Bronchial epithelial cell (primary cell): ENCODE results near the gene ZNF2. TPM values are rescaled to one million over a fixed set of nuclear protein-coding genes. Genes with fewer than 3 reads are reported as not detected.

ENCODE experiments used
- DNase-seq: peaks from one replicate; pipeline ENCODE4 v3.0.0-alpha.2; 2010; ENCODE audit warnings: low read depth
- FAIRE-seq: peaks from 2 replicates; lab custom pipeline; 2011; peaks lifted over from hg19 to GRCh38; lab: Jason Lieb, UNC
- H3K27me3 ChIP-seq: 2 replicates; pipeline ENCODE4 v1.5.1; 2011; ENCODE audit warnings: low read length; ENCODE audit not compliant: control insufficient read depth, insufficient read depth
- H3K36me3 ChIP-seq: 2 replicates; pipeline ENCODE4 v1.5.1; 2011; ENCODE audit warnings: low read length; ENCODE audit not compliant: control insufficient read depth, insufficient read depth
- H3K4me3 ChIP-seq: 2 replicates; pipeline ENCODE4 v1.5.1; 2011; ENCODE audit warnings: mild to moderate bottlenecking, low read depth, low read length, control low read depth
- total RNA-seq: library from RNA; depleted of rRNA; stranded (reverse); fragments of >200 nt; gene quantifications from 2 replicates; pipeline ENCODE4 v1.2.1, GENCODE V29; 2014
- TF ChIP-seq, protein P1 (sequence below): IDR thresholded peaks from 2 replicates; pipeline ENCODE4 v1.5.1; 2011; ENCODE audit warnings: mild to moderate bottlenecking, moderate library complexity, low read length, control low read depth, inconsistent platforms; ENCODE audit not compliant: insufficient read depth, severe bottlenecking

Gene ZNF2
- 7.4 and 8.8 TPM in 2 replicates for total RNA-seq

DNA sequence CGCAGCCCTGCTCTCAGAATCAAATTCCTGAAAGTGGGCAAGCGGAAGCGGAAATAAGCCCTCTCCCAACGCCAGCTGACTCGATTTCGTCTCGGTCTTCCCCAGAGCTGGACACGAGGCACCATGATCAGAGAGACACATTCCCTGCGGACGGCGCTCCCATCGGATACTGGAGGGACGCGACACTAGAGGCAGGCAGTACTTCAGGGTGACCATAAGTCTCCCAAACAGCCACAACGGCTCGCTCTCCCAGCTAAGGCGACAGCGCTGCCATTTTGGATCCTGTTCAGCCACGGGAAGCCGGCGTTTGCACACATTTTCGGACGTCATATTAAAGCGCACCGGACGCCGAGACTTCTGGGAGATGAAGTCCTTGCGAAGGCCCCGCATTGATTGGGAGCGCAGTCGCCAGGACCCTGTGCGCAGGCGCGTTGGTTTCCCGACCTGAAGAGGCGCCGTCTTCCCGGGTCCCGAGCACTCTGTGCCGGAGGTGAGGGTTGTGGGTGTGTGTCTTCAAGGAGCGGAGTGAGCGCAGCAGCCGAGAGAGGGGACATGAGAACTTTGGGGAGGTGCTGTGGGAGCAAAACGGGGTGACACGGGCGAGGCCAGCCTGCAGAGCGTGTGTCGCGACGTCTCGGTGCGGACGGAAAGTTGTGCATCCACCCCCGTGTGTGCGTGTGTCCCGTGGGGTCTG is at the start of gene ZNF2:
TSS of gene ZNF2 (plus strand) at position 439 of the 694 bp plus-strand sequence. CDS start 10,418 bp downstream, outside the sequence.
- TF ChIP-seq, protein P1, sequence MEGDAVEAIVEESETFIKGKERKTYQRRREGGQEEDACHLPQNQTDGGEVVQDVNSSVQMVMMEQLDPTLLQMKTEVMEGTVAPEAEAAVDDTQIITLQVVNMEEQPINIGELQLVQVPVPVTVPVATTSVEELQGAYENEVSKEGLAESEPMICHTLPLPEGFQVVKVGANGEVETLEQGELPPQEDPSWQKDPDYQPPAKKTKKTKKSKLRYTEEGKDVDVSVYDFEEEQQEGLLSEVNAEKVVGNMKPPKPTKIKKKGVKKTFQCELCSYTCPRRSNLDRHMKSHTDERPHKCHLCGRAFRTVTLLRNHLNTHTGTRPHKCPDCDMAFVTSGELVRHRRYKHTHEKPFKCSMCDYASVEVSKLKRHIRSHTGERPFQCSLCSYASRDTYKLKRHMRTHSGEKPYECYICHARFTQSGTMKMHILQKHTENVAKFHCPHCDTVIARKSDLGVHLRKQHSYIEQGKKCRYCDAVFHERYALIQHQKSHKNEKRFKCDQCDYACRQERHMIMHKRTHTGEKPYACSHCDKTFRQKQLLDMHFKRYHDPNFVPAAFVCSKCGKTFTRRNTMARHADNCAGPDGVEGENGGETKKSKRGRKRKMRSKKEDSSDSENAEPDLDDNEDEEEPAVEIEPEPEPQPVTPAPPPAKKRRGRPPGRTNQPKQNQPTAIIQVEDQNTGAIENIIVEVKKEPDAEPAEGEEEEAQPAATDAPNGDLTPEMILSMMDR: no peak
- H3K4me3 ChIP-seq: peak within 1 kb of the TSS; percentile 83
- FAIRE-seq: peak; percentile 36
- peak; percentile 96 for DNase-seq
- H3K36me3 ChIP-seq: no peaks in the 10 kb centered on the region
- H3K27me3 ChIP-seq: no peaks in the 10 kb centered on the region

DNA sequence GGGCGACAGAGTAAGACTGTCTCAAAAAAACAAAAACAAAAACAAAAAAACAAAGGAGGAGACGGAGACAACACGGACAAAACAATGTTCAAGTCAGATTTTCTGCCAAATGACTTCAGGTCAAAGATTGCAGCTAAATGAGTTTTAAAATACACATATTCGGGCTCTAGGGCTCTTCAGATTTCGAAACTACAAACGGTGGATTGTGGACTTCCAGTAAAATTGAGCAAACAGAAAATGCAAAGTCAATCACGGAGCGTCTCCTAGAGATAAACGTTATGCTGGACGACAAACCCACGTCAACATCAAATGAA is 44.6 kb upstream of the ZNF2 start:
- TF ChIP-seq, protein P1: no peak
- no peak for FAIRE-seq
- H3K4me3 ChIP-seq: peak overlapping the region; percentile 99
- H3K27me3 ChIP-seq: no peaks in the 10 kb centered on the region
- H3K36me3 ChIP-seq: no peaks in the 10 kb centered on the region
- no peak for DNase-seq

DNA sequence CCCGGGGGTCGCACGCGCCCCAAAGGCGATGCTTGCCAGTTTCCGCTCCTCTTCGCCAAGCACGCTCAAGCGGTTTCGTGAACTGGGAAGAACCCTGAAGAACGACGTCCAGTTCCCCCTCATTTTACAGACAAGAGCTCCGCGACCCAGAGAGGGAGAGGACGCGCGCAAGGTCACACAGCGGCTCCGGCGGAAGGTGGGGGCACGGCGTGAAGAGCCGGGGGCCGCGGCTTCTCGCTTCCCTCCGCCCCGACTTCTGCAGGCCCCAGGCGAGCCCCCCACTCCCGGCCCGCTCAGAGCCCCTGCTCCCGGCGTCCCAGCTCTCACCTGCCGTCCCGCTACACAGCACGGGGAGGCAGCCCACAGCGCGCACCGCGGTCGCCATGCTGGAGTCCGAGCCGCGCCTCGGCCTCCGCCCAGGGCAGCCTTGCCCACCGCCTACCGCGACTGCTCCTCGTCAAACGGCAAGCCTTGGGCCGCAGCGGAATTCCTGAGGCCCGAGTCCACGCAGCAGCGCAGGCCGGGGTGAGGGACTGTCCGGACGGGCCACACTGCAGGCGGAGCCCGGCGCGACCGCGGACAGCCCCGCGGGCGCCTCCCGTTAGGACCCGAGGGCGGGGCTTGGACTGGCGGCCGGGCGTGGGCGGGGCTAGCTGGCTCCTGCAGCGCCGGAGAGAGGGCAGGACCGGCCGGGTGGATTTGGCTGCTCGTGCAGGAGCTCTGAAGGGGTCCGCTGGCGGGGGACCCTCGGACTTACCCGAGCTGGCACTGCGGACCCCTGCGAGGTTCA is 44.0 kb upstream of the ZNF2 start, which contains the start of gene MRPS5:
TSS of gene MRPS5 (minus strand) at position 402 of the 790 bp plus-strand sequence. CDS start at position 385, 17 bp downstream.
- TF ChIP-seq, protein P1: no peak
- FAIRE-seq (no peak), DNase-seq (peak; percentile 37)
- peak within 1 kb of the TSS; percentile 99 for H3K4me3 ChIP-seq
- no peaks in the 10 kb centered on the region for H3K27me3 ChIP-seq
- H3K36me3 ChIP-seq: no peaks in the 10 kb centered on the region

DNA sequence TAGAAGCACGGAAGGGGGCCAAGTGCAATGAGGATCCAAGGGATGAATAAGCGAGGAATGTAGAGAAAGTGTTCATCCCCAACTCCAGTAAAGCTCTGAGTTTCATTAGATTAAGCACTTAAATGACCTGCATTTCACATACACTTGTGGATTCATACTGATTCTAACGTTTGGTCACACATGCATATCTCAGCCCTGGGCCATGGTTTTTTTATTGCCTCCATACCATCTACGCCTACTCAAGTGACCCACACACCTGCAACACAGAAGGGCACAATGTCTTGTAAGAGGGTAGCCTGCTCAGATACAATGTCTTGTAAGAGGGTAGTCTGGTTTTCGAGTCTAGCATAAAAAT is 43.4 kb upstream of the ZNF2 start:
- DNase-seq: peak; percentile 4
- Histone ChIP-seq H3K36me3 (no peaks in the 10 kb centered on the region), H3K27me3 (no peaks in the 10 kb centered on the region), H3K4me3 (peak overlapping the region; percentile 99)
- TF ChIP-seq, protein P1: no peak
- FAIRE-seq: no peak

GRCh38 chr2:95138702-95139101 is 26.9 kb upstream of the ZNF2 start:
- no peaks in the 10 kb centered on the region for H3K27me3 ChIP-seq
- no peaks in the 10 kb centered on the region for H3K36me3 ChIP-seq
- no peak for FAIRE-seq
- TF ChIP-seq, protein P1: no peak
- no peak for DNase-seq
- H3K4me3 ChIP-seq: no peak overlapping the region
